Testis (tissue), 2 donors: Measurements from ENCODE around the gene MED10.
"Not testable (repeated sequence)": the region's sequence is repeated elsewhere in the genome, so short reads cannot be mapped to it uniquely, and the experiment has no call there.

ENCODE experiments used
- CTCF ChIP-seq, 3 experiments: fragments of 450-650 bp in 2 of 3; fragments of 200-600 bp in 1 of 3; sonication (generic) in 1 of 3; IDR thresholded peaks; one replicate each; pipeline ENCODE4 v1.5.1; 2016 to 2019; ENCODE audit warnings: antibody characterized with exemption in 3 of 3, mild to moderate bottlenecking in 2 of 3, moderate library complexity in 1 of 3
- POLR2A ChIP-seq: fragments of 450-650 bp; IDR thresholded peaks from one replicate; pipeline ENCODE4 v1.6.1; 2017; ENCODE audit warnings: antibody characterized with exemption, mild to moderate bottlenecking, moderate library complexity

GRCh38 chr5:6363454-6364011 lies 14.8 kb downstream of the MED10 start:
- not testable (repeated sequence) for TF ChIP-seq CTCF (IDR thresholded peaks at IDR 0.05); POLR2A
